ENCODE data around the gene TMEM255A.

The TMEM255A gene

DNA sequence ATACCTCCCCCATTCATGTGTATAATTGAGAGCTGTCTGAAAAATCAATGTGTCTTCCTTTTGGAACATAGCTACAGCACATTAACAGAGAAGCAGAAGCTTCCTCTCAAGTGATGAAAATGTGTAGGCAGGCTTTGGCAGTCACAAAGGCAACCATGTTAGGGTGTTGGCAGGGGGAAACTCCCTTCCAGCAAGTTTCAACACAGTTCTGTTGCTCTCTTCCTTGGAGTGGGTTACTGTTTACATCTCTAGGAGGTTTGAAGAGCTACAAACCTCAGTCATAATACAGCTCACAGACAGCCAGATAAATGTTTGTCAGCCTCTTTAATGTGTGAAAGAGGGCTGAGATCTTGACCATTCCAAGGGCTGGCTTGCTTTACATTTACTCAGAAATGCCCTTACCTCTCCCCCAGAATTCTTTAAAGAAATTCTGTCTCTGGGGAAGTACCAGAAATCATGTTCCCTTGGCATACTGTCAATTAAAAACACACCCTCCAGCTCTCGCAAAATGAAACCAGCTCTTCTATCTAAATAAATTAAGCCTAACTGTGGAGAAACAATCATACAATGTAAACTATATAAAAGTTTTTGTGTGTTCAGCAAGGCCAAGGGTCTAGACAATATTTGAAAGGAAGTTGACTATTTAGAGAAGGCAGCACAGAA, 41.8 kb downstream of the TMEM255A start:
- no peak for DNase-seq (ENCODE audit: low read depth, low spot score)

DNA sequence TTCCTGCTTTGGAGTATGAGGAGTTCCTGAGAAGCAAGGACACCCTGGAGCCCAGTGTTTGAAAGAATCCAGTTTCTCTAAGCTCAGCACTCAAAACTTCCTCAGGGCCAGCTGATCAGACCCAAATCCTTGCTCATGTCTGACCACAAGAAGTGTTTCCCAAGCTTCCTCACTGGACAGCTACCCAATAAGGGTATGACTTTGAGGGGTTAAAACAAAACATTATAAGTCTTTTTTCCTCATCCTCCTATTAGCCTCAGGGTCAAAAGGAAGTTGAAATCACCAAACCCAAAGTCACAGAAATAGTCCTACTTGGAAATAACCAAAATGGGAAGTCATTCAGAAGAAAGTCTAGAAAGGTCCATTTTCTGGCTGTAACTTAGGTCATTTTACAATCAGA, 46.9 kb downstream of the TMEM255A start:
- no peak for DNase-seq (ENCODE audit: low read depth, low spot score)

DNA sequence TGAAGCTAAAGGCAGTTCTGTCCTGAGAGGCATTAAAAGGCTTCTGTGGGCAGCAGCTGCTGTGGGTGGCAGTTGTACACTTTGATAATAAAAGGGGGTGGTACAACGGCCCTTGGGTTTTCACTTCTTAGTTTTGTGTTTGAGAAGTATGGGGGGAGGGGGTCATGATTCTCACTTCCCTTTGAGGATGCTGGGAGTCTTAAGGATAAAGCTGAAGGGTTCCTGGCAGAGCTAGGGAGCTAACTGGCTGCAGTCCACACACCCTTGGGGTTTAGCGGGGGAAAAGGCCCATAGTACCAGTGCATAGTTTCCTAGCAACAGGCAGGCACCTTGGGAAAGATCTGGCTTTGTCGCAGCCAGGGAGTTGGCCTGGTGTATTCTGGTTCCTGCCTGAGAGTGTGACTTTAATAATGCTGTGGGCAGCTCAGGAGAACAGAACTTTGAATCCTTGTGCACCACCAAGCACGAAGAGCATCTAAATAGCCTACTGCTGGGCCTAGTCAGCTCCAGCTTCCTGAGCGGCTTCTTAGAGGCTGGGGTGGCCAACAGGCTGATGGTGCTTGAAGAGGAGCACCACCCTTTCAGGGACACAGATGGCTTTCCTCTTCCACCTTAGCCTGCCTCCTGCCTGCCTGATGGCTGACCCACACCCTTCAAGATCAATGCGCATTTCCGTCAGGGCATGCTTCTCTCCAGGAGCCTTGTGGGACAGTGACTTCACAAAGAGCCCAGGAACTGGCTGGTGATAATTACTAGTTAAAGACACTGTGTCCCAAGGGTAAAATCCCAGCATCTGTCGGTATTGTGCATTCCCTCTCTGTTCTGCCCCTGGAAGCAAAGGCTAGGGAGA, 48.2 kb downstream of the TMEM255A start:
- DNase-seq (ENCODE audit: low read depth, low spot score) = peak; percentile 27

DNA sequence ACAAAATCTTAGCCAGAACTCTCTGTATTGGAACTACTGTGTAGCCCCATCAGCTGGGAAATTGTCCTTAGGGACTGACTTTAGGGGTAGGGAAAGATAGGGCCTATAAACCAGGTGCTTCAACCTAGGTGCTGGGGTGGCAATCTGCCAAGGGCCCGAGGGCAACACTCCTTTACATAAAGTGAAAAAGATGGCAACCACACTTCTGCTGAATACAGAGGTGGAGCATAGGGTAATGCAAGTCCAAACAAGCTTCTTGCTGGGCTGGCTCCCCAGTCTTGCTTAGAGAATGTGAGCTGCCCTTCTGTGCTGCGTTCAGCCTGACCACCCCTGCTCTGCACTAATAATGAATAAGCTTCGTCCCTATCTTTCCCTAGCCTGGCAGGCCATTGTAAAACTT, 50.9 kb downstream of the TMEM255A start:
- DNase-seq (ENCODE audit: low read depth, low spot score) = no peak

DNA sequence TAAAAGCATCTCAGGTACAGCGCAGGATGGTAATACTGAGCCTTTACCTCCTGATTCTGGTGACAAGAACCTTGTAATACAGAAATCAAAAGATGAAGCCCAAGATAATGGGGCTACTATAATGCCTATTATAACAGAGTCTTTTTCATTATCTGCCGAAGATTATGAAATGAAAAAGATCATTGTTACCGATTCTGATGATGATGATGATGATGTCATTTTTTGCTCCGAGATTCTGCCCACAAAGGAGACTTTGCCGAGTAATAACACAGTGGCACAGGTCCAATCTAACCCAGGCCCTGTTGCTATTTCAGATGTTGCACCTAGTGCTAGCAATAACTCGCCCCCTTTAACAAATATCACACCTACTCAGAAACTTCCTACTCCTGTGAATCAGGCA, 57.5 kb downstream of the TMEM255A start:
- DNase-seq (ENCODE audit: low read depth, low spot score) = no peak

DNA sequence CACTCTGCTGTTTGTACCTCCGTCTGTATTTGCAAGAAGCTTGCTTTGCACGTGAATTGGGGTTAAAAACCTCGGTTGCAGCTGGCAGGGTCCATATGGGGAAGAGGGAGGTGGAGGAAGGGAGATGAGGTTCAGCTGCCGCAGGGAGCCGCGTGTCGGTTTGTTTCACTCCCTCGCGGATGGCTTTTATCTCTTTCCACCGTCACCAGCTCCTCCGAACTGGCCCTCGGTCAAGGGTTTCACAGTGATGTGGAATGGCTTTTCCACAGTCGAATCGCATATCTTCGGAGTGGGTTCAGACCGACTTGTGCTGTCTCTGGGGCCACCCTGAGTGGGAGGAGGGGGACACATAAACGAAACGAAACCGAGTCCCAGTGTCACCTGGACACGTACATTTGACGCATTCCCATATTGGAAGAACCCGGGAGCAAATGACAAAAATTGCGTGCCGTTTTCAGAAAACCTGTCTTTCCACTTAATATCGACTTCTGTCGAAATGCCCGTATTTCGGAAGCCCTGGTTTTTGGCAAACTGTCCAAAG, 59.7 kb downstream of the TMEM255A start:
- DNase-seq (ENCODE audit: low read depth, low spot score) = peak; percentile 37

DNA sequence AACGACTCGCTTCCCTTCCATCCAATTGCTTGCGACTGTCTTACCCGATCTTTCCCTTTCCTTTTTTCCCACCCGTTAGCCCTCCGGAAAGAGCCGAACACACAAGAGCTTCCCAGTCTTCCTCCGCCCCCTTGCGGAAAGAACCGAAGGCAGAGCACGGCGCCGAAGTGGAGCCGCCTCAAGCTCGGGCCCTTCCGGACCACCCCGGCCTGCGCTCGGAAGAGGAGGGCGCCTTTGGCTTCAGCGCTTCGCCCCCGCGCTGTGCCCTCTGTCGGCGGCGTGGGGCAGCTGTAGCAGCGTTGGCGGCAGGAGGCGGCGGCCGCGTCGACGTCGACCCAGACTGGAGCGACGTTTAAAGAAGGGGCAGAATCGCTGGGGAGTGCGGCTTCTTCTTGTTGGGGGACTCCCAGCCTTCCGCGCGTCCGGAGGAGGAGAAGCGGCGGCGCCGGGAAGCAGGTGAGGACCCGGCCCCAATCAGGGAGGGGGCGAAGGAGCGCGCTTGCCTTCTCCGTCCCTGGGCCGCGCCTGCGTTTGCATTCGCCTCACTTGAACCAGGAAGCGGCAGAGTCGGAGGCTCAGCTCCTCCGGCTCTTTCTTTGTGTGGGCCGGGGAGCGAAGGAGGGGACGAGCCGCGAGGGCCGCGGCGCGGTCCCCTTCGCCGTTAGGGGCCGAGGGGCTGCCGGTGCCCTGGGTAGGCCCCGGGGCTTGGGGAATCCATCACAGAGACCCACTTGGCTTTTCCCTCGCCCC, 60.6 kb downstream of the TMEM255A start, which contains the start of gene ZBTB33:
ZBTB33 (plus strand) TSS at position 291 of the 750 bp plus-strand sequence. CDS start 2,604 bp downstream, outside the sequence.
- peak; percentile 97 for DNase-seq (ENCODE audit: low read depth, low spot score)

DNA sequence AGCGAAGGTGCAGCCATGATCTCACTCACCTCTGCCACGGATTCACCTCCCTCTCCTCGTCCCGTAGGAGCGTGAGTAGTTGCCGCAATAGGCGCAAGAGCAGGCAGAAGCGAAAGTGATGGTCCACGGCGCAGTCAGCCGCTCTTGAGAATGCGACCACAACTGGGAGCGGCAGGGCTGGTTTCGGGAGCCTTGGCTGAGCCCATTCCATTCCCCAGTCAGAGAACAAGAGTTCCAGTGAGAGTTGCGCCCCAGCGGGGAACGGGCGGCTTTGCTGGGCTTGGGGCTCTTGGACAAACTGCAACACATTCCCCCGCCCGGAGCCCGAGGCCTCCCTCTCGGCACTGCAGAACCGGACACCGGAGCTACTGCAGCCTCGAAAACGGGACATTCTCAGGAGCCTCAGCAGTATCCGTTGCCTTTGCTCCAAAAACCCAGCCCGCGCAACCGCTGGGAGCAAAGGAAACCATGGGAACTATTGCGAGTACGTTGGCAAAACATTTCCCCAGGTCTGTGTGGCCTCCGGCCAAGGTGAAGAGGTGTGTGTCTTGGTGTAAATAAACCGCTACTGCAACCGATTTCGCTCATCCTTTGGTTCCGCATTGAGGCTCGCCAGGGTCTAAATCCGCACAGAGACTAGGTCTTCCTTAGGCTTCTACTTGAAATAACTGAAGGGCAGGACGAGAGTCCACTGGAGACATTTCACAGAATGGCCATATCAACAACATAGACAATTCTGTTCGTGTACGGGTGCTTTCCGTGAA, 66.3 kb downstream of the TMEM255A start:
- DNase-seq (ENCODE audit: low read depth, low spot score) = peak; percentile 83

DNA sequence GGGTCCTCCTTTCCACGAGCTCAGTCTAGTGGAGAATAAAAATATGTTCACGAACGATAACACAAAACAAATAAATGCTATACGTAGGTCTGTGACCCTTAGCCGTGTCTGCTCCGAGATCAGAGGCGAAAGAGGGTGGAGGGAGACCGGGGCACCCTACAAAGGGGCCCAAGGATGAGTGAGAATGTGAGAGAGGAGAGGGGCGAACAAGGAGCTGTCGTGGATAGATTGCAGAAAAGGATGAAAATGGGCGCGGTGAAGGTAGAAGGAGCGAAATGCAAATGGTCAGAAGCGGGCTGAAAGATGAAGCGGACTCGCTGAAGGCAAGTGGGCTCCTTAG, 66.9 kb downstream of the TMEM255A start:
- DNase-seq (ENCODE audit: low read depth, low spot score) = no peak

DNA sequence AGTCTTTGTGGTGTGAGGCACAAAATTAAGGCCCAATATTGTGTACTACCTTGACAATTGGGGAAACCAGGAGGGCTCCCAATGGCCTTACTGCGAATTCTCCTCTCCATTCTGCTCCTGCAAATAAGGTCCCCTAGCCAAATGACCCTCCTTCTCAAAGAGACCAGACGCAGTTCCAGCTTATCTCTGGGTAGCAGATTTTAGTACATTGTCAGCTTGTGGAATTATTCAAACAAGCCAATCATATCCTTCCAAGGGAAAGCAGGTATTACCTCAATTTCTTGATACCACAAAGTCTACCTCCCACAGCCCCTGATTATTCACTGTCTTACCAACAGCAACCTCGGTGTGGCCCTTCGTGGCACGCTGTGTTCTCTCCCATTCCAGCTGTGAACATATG, 68.4 kb downstream of the TMEM255A start:
- DNase-seq (ENCODE audit: low read depth, low spot score) = no peak

DNA sequence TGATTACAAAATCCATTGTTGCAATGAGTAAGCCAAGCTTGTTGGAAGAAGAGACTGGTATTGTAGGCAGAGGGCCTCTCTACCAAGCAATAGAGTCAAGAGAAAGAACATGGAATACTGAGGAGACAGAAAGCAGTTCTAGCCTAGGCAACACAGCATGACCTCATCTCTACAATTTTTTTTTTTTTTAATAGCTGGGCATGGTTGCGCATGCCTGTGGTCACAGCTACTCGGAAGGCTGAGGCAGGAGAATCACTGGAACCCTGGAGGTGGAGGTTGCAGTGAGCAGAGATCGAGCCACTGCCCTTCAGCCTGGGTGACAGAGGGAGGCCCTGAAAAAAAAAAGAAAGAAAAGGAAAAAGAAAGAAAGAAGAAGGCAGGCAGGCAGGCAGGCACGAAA, 72.3 kb downstream of the TMEM255A start:
- no peak for DNase-seq (ENCODE audit: low read depth, low spot score)

DNA sequence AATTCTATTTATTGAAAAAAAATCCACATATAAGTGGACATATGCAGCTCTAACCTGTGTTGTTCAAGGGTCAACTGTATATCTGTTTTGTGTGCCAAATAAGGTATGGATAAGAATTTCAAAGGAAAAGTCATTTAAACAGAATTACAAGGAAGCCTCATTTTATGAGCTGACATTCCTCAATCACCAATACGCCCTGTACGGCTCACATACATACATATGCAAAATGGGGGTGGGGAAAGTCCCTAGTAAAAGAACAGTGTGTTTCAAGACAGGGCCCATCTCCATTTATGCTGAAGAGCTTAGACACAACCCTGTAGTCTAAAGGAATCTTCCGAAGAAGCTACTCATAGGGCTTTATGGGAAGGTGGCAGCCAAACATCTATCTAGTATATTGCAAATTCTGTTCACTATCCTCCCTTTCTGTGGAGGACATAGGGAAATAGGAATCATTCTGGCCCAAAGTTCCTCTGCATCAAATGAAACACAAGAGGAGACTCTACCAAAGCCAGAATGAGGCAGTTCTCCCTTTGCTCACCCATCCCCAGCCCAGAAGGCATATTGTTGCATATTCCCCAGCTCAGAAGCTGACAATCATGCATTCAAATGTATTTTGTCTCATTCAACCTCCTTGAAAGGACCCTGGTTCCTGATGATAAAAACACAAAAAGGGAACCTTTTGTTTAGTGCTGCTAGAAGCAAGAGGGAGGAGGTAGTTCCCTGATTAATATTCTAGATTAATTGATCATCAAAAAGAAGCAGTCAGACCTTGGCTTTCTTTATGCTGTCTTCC, 74.4 kb downstream of the TMEM255A start:
- no peak for DNase-seq (ENCODE audit: low read depth, low spot score)

DNA sequence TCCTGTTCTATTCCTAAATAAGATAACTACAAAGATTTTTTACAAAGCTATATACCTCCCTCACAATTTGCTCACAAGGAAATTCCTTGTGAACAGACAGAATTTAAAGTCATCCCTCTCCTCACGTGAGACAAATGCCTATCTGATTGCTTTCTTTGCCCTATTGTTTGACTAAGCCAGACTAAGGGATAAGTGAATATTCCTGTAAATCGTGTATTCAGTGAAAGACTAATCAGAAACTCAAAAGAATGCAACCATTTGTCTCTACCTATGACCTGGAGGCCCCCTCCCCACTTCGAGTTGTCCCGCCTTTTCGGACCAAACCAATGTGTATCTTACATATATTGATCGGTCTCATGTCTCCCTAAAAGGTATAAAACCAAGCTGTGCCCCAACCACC, 76.0 kb downstream of the TMEM255A start:
- DNase-seq (ENCODE audit: low read depth, low spot score) = no peak

DNA sequence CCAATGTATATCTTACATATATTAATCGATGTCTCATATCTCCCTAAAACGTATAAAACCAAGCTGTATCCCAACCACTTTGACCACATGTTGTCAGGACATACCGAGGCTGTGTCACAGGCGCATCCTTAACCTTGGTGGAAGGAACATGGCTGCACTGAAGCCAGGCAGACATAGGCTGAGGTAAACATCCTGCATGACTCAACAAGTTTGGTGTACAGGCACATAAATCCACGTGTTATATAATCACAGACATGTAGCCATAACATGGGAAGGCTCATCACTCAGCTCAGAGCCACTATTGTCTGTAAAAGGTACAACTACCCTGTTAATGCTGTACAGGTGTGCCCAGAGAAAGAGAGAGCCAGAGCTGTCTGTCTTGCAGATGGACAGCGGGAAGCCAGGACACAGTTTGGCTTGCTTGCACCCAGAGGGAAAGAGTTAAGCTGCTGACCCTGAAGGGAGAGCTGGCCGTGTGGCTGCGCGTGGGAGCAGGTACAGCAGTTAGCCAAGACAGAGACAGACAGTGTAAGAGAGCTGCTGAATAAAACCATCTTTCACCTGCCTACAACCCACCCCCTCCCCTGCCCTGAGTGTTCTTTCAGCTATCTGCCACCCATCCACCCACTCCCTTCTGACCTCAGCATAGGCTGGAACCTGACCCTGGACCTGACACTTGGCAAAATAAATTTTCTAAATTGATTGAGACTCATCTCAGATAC, 82.9 kb downstream of the TMEM255A start:
- no peak for DNase-seq (ENCODE audit: low read depth, low spot score)

DNA sequence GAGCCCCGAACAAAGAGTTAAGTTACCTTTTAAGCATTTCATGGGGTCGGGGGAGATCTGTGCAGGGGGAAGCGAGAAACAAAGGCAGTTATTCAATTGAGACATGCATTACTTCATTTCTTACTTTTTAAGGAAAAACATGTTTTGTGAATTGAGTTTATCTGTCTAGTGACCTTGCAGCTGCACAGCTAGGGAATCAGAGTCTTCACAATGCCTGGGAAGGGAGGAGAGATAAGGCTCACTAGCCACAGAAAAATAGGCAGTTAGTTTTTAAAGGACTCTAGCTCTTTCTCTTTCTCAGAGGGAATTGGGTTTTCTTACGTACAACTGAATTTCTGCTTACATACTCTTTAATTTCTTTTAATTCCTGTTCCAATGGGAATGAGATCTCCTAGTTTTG, 86.9 kb downstream of the TMEM255A start:
- no peak for DNase-seq (ENCODE audit: low read depth, low spot score)

DNA sequence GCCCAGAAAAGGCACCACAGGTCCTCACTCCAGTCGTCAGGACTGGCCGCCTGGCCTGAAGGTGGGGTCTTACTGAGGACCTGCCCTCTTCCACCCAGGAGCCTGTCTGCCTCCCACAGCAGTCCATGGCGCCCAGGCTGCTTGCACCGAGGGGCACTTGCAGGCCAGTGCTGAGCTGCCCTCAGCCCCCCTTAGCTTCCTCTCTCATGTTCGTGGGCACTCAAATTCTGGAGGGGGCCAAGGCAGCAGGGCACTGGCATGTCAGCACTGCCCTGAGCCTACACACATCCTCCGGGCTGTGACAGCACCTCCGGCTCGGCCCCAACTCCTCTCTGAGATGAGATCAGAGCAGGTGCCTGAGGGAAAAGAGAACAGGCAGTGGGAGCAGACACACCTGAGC, 87.9 kb downstream of the TMEM255A start:
- no peak for DNase-seq (ENCODE audit: low read depth, low spot score)

DNA sequence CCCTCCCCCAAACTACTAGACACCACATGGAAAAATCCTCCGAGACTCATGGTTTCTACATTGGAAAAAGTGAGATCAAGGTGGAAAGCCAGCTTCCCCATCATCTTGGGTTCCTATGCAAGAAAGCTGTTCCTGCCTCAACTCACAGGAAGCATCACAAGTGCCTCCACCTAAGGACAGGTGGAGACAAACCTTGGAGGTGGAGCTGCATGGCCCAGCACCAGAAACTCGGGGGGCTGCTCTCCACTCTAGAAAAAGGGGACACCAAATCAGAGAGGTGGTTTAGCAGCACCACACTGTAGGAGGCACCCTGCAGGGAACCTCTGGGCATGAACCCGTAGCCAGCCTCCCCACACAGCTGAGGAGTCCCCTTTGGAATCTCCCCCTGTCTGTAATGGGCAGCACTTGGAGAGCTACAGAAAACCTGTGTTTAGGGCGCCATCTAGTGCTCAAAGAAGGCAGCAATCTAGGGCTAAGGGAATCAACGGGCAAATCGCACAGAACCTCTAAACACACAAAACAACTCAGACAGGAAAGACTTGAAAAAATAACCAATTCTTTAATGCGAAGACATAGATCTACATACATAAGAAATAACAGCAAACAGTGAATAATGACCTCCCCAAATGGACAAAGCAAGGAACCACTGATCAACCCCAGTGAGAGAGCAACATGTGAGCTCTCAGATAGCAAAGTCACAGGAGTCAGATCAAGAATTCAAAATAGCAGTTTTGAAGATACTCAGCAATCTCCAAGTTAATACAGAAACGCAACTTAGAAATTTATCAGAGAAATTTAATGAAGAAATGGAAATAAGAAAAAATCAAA, 97.6 kb downstream of the TMEM255A start:
- DNase-seq (ENCODE audit: low read depth, low spot score) = peak; percentile 72
